HepG2 (cell line): Measurements from ENCODE around the gene HID1. TPM values are rescaled to one million over a fixed set of nuclear protein-coding genes. Genes with fewer than 3 reads are reported as not detected.
A peak's percentile ranks its signal among the peaks of the same experiment; 100 is the strongest.

ENCODE experiments used
- ARID3A ChIP-seq: IDR thresholded peaks from 2 replicates; pipeline ENCODE4 v1.6.1; 2012; ENCODE audit warnings: low read depth, low read length, improper control_type of control experiment
- CEBPZ ChIP-seq: IDR thresholded peaks from 2 replicates; pipeline ENCODE4 v1.6.1; 2012; ENCODE audit warnings: low read length, improper control_type of control experiment
- HMG20A ChIP-seq: IDR thresholded peaks from 2 replicates; pipeline ENCODE4 v1.6.1; 2016; ENCODE audit warnings: borderline replicate concordance
- HNRNPK ChIP-seq: fragments of 200-400 bp; formaldehyde crosslinking; IDR thresholded peaks from 2 replicates; pipeline ENCODE4 v1.6.1; 2018; ENCODE audit warnings: low read length, low read depth, moderate library complexity, mild to moderate bottlenecking; ENCODE audit not compliant: poor library complexity, severe bottlenecking
- NCOA1 ChIP-seq: sonication (generic); formaldehyde crosslinking; IDR thresholded peaks from 2 replicates; pipeline ENCODE4 v1.9.0; 2021; ENCODE audit warnings: missing genetic modification reagents
- NR2F6 ChIP-seq, 2 experiments: IDR thresholded peaks; 2 replicates each; pipeline ENCODE4 v1.6.1; 2016; ENCODE audit warnings: antibody characterized with exemption in 1 of 2, mild to moderate bottlenecking in 1 of 2
- NR3C1 ChIP-seq: sonication (generic); formaldehyde crosslinking; IDR thresholded peaks from 2 replicates; pipeline ENCODE4 v1.4.0; 2020; ENCODE audit warnings: missing genetic modification reagents
- PHF21A ChIP-seq: sonication (generic); formaldehyde crosslinking; IDR thresholded peaks from 2 replicates; pipeline ENCODE4 v1.5.0; 2020; ENCODE audit warnings: mild to moderate bottlenecking, missing genetic modification reagents
- RAD51 ChIP-seq: fragments of 450-650 bp; IDR thresholded peaks from 2 replicates; pipeline ENCODE4 v1.6.1; 2016; ENCODE audit warnings: borderline replicate concordance
- XBP1 ChIP-seq: sonication (generic); formaldehyde crosslinking; IDR thresholded peaks from 2 replicates; pipeline ENCODE4 v1.5.0; 2020; ENCODE audit warnings: missing genetic modification reagents
- ZBTB10 ChIP-seq: sonication (generic); formaldehyde crosslinking; IDR thresholded peaks from 2 replicates; pipeline ENCODE4 v1.4.0; 2020; ENCODE audit warnings: missing genetic modification reagents, borderline replicate concordance
- ZBTB42 ChIP-seq: sonication (generic); formaldehyde crosslinking; IDR thresholded peaks from 2 replicates; pipeline ENCODE4 v1.5.0; 2020; ENCODE audit warnings: mild to moderate bottlenecking, missing genetic modification reagents
- ZNF350 ChIP-seq: sonication (generic); formaldehyde crosslinking; IDR thresholded peaks from 2 replicates; pipeline ENCODE4 v1.4.0; 2020; ENCODE audit warnings: mild to moderate bottlenecking, low read depth, missing genetic modification reagents, borderline replicate concordance
- ZNF567 ChIP-seq: sonication (generic); formaldehyde crosslinking; IDR thresholded peaks from 2 replicates; pipeline ENCODE4 v1.8.1; 2023; ENCODE audit warnings: mild to moderate bottlenecking, missing genetic modification reagents, borderline replicate concordance
- ZNF709 ChIP-seq: sonication (generic); formaldehyde crosslinking; IDR thresholded peaks from 2 replicates; pipeline ENCODE4 v1.5.0; 2020; ENCODE audit warnings: mild to moderate bottlenecking, missing genetic modification reagents
- ZNF790 ChIP-seq: sonication (generic); formaldehyde crosslinking; IDR thresholded peaks from 2 replicates; pipeline ENCODE4 v1.8.0; 2022; ENCODE audit warnings: missing genetic modification reagents, mild to moderate bottlenecking, borderline replicate concordance
- ZNF800 ChIP-seq: sonication (generic); formaldehyde crosslinking; IDR thresholded peaks from 2 replicates; pipeline ENCODE4 v1.4.0; 2020; ENCODE audit warnings: missing genetic modification reagents
- polyA plus RNA-seq, 8 experiments: library from polyadenylated mRNA; depleted of rRNA in 3 of 8; stranded (reverse) in 7 of 8; unstranded in 1 of 8; fragments of >200 nt; fragmentation: Illumina TruSeq in 4 of 8; extraction: Trizol in 4 of 8; gene quantifications; 2 replicates each; pipeline versions ENCODE4 v1.2.1 to v1.2.3, GENCODE V29; 2011 to 2016; ENCODE audit warnings: low read depth in 4 of 8, missing spikeins in 1 of 8, mixed read lengths in 1 of 8; ENCODE audit not compliant: insufficient read depth in 1 of 8
- total RNA-seq, 5 experiments: library from RNA; depleted of rRNA; stranded (reverse); fragments of >200 nt; fragmentation: Illumina TruSeq; extraction: Trizol; gene quantifications; 2 replicates each; pipeline ENCODE4 v1.2.3, GENCODE V29; 2016; ENCODE audit warnings: low read depth in 1 of 5
- TF ChIP-seq, protein P1 (sequence below): sonication (generic); formaldehyde crosslinking; IDR thresholded peaks from 2 replicates; pipeline ENCODE4 v1.5.1; 2020; ENCODE audit warnings: missing genetic modification reagents, mild to moderate bottlenecking, borderline replicate concordance

HID1 gene
- total and polyA plus RNA-seq, 2 of the 13 experiments (the other 11 are each of a cell fraction or from before 2014, with no cell fraction given) = 2.1 to 10.6 TPM

GRCh38 chr17:74981979-74982662 lies 9.6 kb upstream of the HID1 start (continued):
- TF ChIP-seq, protein P1, sequence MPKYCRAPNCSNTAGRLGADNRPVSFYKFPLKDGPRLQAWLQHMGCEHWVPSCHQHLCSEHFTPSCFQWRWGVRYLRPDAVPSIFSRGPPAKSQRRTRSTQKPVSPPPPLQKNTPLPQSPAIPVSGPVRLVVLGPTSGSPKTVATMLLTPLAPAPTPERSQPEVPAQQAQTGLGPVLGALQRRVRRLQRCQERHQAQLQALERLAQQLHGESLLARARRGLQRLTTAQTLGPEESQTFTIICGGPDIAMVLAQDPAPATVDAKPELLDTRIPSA (CRISPR knock-in tag) = peak; percentile 96; the same call in 1 of the 2 replicates
- no peak for TF ChIP-seq NR3C1
- no peak for TF ChIP-seq XBP1 (CRISPR knock-in tag)
- TF ChIP-seq ZNF350 (CRISPR knock-in tag) = peak; percentile 91
- TF ChIP-seq CEBPZ = no peak
- peak; percentile 81 for TF ChIP-seq HNRNPK
- TF ChIP-seq ZNF567 = peak; percentile 88
- 0 out of 2 replicates have a peak, but pooled peaks have one; percentile 8 for TF ChIP-seq HMG20A (CRISPR knock-in tag)
- peak; percentile 83; the same call in 1 of the 2 replicates for TF ChIP-seq PHF21A (CRISPR knock-in tag)
- peak; percentile 95 for TF ChIP-seq ZBTB42 (CRISPR knock-in tag)
- no peak for TF ChIP-seq ARID3A
- no peak for TF ChIP-seq ZNF790 (CRISPR knock-in tag)
- peak; percentile 53; the same call in 1 of the 2 replicates for TF ChIP-seq ZBTB10 (CRISPR knock-in tag)
- TF ChIP-seq NR2F6 (IDR thresholded peaks at IDR 0.05) = peak; percentile 61; the same call in 1 of the 2 replicates
- 0 out of 2 replicates have a peak, but pooled peaks have one; percentile 29 for TF ChIP-seq NR2F6 (CRISPR knock-in tag; IDR thresholded peaks at IDR 0.05)
- TF ChIP-seq RAD51 = no peak
- TF ChIP-seq ZNF709 (CRISPR knock-in tag) = peak; percentile 73; the same call in 1 of the 2 replicates
- TF ChIP-seq ZNF800 (CRISPR knock-in tag) = peak; percentile 96
- TF ChIP-seq NCOA1 = peak; percentile 82; the same call in 1 of the 2 replicates
